Measurements from ENCODE around the gene TRIM3.

The TRIM3 gene

DNA sequence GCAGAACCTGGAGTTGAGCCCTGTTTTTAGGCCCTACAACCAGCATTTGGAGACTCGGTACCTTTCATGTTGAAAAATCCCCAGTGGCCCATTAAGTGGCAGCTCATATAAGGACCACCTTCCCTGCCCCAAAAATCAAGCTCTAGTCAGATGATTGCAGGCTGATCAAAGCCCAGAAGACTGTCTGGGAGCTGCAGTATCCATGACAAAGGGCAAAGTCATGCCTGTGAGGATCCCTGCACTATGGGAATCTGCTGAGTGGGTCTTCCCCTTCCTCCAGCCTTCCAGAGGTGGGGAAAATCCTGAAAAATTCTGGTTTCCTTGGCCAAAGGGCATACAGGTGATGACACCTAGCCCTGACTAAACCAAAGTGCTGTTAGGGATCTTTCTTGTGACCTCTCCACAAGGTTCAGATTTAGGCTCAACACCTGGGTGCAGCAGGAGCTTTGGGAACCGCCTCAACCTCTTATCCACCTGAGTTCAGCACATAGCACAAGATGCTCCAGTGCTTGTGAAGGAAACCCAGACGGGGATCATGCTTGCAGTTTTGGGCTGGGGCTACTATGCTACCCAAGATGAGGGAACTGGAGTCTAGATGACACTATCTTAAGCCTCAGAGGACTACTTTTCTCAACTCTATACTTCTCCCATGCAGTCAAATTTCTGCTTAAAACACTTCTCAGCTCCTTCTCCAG, 1.2 kb upstream of the TRIM3 start:
- H3K27ac Mint-ChIP-seq (ENCODE audit: low read depth), result peak overlapping the region; percentile 3

DNA sequence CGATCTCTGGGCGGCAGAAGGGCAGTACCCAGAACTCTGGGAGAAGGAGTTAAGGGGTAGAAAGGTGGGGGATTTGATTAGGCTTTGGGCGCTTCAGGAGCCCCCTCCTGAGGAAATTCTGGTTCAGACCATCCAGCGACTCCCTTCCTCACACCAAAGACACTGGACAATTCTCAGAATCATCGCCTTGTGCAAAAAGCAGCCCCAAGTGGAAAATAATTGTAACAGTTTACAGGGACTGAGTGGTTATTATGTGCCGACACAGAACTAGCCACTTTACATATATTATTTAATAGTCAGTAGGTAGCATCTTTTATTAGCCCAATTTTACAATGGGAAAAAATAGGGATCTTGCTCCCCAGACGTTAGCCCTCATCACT, 662 bp upstream of the TRIM3 start:
- no peaks in the 10 kb centered on the region for H3K9me3 Mint-ChIP-seq

More for the DNA sequence above, 1.2 kb upstream of the TRIM3 start:
- Mint-ChIP-seq H3K4me1 (peaks cover 30% of the 10 kb centered on the region), H3K9me3 (no peaks in the 10 kb centered on the region), H3K27me3 (no peaks in the 10 kb centered on the region), H3K4me3 (peak overlapping the region; percentile 85), H3K36me3 (ENCODE audit: insufficient read depth) (peaks cover 23% of the 10 kb centered on the region)
- no peak for DNase-seq (ENCODE audit: low spot score in 2 of 2)
- no peak for ATAC-seq (replicated peaks; ENCODE audit: extremely low read depth, poor library complexity, severe bottlenecking)

DNA sequence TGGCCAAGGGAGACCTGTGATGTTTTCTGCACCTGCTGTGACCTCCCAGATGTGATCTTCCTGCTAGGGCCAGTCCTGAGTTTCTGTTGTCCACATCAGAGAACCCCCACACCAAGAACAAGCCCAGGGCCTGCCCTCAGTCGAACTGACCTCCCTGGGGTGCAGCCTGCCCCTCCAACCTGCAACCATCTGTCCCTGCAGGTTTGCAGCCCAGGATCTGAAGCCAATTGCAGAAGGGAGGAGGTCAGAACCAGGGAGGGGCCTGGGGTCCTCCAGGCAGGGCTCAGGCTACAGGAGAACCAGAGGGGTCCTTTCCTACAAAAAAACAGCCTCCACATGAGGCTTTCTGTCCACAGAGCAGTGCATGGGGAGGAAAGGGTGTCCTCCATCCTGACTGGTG, 807 bp downstream of the TRIM3 start:
- Mint-ChIP-seq H3K27ac (ENCODE audit: low read depth) (no peak overlapping the region), H3K36me3 (ENCODE audit: insufficient read depth) (peaks cover 18% of the 10 kb centered on the region), H3K4me3 (peak overlapping the region; percentile 85), H3K4me1 (peaks cover 16% of the 10 kb centered on the region), H3K27me3 (no peaks in the 10 kb centered on the region), H3K9me3 (no peaks in the 10 kb centered on the region)
- ATAC-seq (replicated peaks; ENCODE audit: extremely low read depth, poor library complexity, severe bottlenecking) (peak; percentile 6), DNase-seq (ENCODE audit: low spot score in 2 of 2) (no peak)

More for the DNA sequence above, 662 bp upstream of the TRIM3 start:
- Mint-ChIP-seq H3K4me3 (peak overlapping the region; percentile 85), H3K4me1 (peaks cover 25% of the 10 kb centered on the region), H3K27ac (ENCODE audit: low read depth) (peak overlapping the region; percentile 77), H3K36me3 (ENCODE audit: insufficient read depth) (peaks cover 23% of the 10 kb centered on the region), H3K27me3 (no peaks in the 10 kb centered on the region)
- DNase-seq (ENCODE audit: low spot score in 2 of 2) (no peak), ATAC-seq (replicated peaks; ENCODE audit: extremely low read depth, poor library complexity, severe bottlenecking) (no peak)

DNA sequence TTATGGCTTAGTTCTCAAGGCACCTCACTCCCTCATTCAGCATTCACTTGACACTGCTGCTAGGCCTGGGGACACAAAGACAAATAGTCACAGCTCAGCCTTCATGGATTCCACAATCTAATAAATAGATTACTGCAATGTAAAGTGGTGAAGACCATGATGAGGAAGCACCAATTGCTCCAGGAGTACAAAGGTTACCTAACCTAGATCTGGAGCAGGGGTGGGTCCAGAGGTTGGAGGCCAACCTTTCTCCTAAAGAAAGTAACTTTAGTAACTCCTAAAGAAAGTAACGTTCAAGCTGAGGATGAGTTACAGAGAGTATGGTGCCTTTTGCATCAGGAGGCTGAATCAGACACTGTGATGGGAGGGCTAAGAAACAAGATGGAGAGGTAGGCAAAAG, 4.1 kb downstream of the TRIM3 start:
- Mint-ChIP-seq H3K27ac (ENCODE audit: low read depth) (no peak overlapping the region), H3K27me3 (no peaks in the 10 kb centered on the region), H3K9me3 (no peaks in the 10 kb centered on the region), H3K4me1 (peaks cover 20% of the 10 kb centered on the region), H3K36me3 (ENCODE audit: insufficient read depth) (peaks cover 11% of the 10 kb centered on the region), H3K4me3 (no peak overlapping the region)
- ATAC-seq (replicated peaks; ENCODE audit: extremely low read depth, poor library complexity, severe bottlenecking) (no peak), DNase-seq (ENCODE audit: low spot score in 2 of 2) (no peak)

DNA sequence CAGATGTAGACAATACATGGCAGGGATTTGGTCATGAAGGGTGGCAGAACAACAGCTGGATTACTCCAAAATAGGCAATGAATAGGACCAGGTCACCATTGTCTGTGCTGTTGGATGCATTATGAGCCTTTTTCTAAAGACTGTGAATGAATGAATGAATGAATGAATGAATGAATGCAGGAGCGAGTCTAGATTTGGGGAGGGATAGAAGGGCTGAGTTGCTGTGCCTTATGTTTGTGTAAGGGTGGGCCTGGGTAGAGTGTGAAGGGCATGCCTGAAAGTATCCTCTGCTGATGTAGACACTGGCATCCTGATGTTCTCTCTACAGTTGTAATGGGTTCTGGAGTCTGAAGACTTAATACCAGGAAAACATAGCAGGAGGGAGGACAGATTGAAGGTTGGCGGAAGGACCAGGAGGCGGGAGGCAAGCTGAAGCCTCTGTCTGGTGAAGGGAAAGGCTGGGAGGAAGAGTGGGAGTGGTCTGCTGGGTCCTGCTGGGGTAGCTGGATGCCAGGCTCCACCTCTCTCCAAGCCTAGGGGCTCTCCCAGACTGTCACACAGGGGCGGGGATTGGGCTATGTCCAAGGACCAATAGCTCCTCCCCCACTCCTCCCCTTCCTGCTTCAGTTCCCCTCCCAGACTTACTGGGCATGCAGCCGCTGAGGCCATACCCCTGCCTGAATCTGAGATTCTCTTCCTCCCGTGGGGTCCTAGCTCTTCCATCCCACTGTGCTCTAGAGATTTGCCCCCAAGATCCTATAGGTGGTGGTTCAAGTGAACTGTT, 4.8 kb downstream of the TRIM3 start:
- H3K36me3 Mint-ChIP-seq (ENCODE audit: insufficient read depth), result peaks cover 6% of the 10 kb centered on the region
- no peak for ATAC-seq (replicated peaks; ENCODE audit: extremely low read depth, poor library complexity, severe bottlenecking)
- no peak overlapping the region for H3K4me3 Mint-ChIP-seq
- no peaks in the 10 kb centered on the region for H3K27me3 Mint-ChIP-seq
- no peak overlapping the region for H3K27ac Mint-ChIP-seq (ENCODE audit: low read depth)
- DNase-seq (ENCODE audit: low spot score in 2 of 2), result no peak
- no peaks in the 10 kb centered on the region for H3K9me3 Mint-ChIP-seq
- H3K4me1 Mint-ChIP-seq, result peaks cover 20% of the 10 kb centered on the region

DNA sequence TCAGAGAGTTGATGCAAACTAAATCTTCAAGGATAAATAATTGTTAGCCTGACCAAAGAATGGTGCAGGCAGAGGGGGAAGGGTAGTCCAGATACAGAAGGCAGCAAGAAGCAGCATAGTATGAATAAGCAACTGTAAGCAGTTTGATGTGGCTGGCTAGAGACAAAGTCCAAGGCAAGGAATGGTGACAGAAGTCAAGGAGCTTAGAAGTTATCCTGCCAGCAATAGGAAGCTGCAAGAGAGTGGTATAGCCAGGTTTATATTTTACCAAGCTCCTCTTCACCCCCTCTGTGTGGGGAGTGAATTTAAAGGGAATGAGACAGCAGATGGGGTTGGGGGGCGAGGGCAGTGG, 14.7 kb downstream of the TRIM3 start:
- no peak for DNase-seq (ENCODE audit: low spot score in 2 of 2)
- Mint-ChIP-seq H3K27ac (ENCODE audit: low read depth) (no peak overlapping the region), H3K4me1 (no peaks in the 10 kb centered on the region), H3K36me3 (ENCODE audit: insufficient read depth) (peaks cover 14% of the 10 kb centered on the region), H3K27me3 (no peaks in the 10 kb centered on the region), H3K9me3 (no peaks in the 10 kb centered on the region), H3K4me3 (no peak overlapping the region)
- no peak for ATAC-seq (replicated peaks; ENCODE audit: extremely low read depth, poor library complexity, severe bottlenecking)

DNA sequence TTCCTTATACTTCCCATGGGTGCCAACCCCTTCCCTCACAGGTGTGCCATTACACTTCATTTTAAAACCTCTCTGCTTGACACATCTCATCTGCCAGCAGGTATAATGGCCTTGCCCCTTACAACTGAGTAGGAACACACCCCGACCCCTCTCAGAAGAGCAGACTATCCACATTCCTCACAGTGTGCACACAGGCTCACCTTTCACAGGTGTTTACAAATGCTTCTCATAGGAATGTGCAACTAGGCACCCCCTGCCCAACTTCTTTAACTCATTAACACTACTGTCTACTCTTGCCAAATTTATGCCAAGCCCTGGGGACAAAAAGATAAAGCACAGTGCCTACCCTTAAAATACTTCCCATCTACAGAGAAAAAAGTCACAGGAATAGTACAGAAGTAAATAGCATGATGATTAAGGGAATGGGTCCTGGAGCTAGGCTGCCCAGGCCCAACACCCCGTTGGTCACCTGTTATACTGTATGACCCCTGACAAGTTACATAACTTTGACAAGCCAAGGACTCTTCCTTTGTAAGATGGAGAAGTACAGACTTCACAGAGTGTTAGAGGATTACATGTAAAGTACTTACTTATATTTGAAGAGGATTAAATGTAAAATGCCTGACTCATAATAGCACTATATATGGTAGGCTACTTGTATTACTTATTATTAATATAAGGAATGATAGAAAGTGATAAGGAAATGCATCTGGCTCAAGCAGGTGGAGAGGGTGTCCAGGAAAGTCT, 15.2 kb downstream of the TRIM3 start:
- ATAC-seq (replicated peaks; ENCODE audit: extremely low read depth, poor library complexity, severe bottlenecking) (no peak), DNase-seq (ENCODE audit: low spot score in 2 of 2) (no peak)
- Mint-ChIP-seq H3K36me3 (ENCODE audit: insufficient read depth) (peaks cover 14% of the 10 kb centered on the region), H3K9me3 (no peaks in the 10 kb centered on the region), H3K4me3 (no peak overlapping the region), H3K4me1 (no peaks in the 10 kb centered on the region), H3K27ac (ENCODE audit: low read depth) (no peak overlapping the region), H3K27me3 (no peaks in the 10 kb centered on the region)

DNA sequence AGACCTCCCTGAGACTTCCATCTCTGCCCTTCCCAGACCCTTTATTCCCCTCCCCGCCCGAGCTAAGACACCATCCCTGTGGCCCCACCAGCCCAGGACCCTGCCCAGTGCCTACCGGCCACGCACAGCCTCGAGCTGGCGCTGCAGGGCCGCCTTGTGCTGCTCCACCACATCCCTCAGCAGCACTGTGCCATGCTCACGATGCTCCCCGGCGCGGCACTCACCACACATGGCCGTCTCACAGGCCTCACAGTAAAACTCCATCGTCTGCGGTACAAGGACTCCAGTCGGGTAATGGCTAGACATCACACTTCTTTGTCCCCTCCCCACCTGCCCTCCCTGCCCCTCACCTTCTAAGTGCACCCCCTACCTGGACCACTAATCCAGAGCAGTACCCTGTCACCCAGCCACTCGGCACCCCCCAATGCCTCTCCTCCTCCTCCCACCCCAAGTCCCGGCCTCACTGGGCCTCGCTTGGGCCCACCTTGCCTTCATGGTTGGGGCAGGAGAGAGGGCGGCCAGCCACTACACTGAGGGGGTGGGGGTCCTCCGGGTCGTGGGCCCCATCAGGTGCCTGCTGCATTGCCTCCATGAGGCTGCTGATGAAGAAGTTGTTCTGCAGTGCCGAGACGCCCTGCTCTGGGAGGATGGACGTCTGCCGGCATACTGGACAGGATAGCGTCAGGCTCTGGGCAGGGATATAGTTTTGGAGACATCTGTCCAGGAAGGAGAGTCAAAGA, 16.0 kb downstream of the TRIM3 start:
- H3K27ac Mint-ChIP-seq (ENCODE audit: low read depth), result no peak overlapping the region

DNA sequence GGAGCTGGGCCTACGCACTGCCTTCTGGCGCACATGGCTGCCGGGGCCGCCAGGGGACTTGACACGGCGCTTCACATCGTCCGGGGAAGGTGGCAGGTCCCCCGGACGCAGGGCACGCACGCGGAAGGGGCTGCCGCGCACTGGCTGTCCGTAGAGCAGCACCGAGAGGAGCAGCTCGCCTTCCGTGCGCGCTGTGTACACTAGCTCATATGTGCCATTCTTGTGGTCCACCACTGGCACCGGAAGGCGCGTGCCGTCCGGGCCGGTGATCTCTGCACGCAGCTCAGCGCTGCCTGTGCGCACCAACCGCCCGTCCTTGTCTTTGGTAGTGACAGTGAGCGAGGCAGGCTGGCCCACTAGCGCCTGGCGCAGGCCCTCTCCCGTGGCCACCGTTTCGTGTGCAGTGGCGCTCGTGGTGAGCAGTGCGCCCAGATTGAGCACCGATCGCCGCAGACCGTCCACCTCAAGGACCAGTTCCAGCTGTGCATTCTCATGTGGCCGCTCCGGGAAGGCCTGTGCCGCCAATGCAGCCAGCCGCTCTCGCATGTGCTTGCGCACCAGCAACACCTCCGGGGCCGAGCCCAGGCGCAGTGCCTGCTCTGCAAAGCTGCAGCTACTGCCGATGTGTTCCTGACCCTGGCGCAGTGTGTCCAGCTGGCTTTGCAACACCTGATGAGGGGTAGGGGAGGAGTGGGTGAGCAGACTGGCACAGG, 17.2 kb downstream of the TRIM3 start:
- peaks cover 11% of the 10 kb centered on the region for H3K36me3 Mint-ChIP-seq (ENCODE audit: insufficient read depth)
- no peaks in the 10 kb centered on the region for H3K4me1 Mint-ChIP-seq
- DNase-seq (ENCODE audit: low spot score in 2 of 2) (no peak), ATAC-seq (replicated peaks; ENCODE audit: extremely low read depth, poor library complexity, severe bottlenecking) (no peak)
- H3K4me3 Mint-ChIP-seq, result no peak overlapping the region
- H3K9me3 Mint-ChIP-seq, result no peaks in the 10 kb centered on the region
- H3K27ac Mint-ChIP-seq (ENCODE audit: low read depth), result no peak overlapping the region
- H3K27me3 Mint-ChIP-seq, result no peaks in the 10 kb centered on the region

More for the DNA sequence above, 16.0 kb downstream of the TRIM3 start:
- ATAC-seq (replicated peaks; ENCODE audit: extremely low read depth, poor library complexity, severe bottlenecking), result no peak
- H3K9me3 Mint-ChIP-seq, result no peaks in the 10 kb centered on the region
- H3K36me3 Mint-ChIP-seq (ENCODE audit: insufficient read depth), result peaks cover 11% of the 10 kb centered on the region
- H3K27me3 Mint-ChIP-seq, result no peaks in the 10 kb centered on the region
- H3K4me1 Mint-ChIP-seq, result no peaks in the 10 kb centered on the region
- no peak for DNase-seq (ENCODE audit: low spot score in 2 of 2)
- no peak overlapping the region for H3K4me3 Mint-ChIP-seq

DNA sequence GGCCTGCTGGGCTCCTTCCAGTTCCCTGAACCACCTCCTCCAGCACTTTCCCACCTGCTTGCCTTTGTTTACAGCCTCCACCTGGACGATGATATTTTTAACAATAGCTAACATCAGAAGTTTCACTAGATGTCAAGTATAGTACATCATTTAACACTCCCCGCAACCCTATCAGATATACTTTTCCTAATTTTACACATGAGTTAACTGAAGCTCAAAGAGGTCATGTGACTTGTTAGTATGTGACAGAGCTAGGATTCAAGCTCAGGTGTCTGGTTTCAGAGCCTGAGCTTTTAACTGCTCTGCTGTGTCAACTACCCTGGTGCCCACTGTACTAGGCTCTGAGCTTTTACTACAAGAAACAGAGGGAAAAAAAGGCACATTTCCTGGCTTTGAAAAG, 18.7 kb downstream of the TRIM3 start:
- no peaks in the 10 kb centered on the region for H3K4me1 Mint-ChIP-seq
- H3K27ac Mint-ChIP-seq (ENCODE audit: low read depth), result no peak overlapping the region
- peaks cover 11% of the 10 kb centered on the region for H3K36me3 Mint-ChIP-seq (ENCODE audit: insufficient read depth)
- no peaks in the 10 kb centered on the region for H3K27me3 Mint-ChIP-seq
- ATAC-seq (replicated peaks; ENCODE audit: extremely low read depth, poor library complexity, severe bottlenecking) (no peak), DNase-seq (ENCODE audit: low spot score in 2 of 2) (no peak)
- no peak overlapping the region for H3K4me3 Mint-ChIP-seq
- no peaks in the 10 kb centered on the region for H3K9me3 Mint-ChIP-seq

DNA sequence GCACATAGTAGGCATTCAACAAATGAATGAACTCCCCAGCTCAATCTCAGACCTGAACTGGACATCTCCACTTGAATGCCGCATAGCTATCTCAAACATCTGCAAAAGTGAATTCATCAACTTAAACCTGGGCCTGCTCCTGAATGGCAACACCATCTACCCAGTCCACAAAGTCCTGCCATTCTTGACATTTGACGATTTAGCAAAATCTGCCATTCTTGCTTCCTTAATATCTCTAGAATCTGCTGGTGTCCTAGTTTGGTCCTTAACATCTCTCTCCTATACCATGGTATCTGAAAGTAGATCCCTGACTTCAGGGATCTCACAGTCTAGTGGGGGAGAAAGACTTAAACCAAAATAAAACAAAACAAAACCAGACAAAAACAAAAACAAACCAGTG, 20.6 kb downstream of the TRIM3 start:
- no peak overlapping the region for H3K27ac Mint-ChIP-seq (ENCODE audit: low read depth)
- ATAC-seq (replicated peaks; ENCODE audit: extremely low read depth, poor library complexity, severe bottlenecking), result no peak
- no peaks in the 10 kb centered on the region for H3K9me3 Mint-ChIP-seq
- no peak for DNase-seq (ENCODE audit: low spot score in 2 of 2)
- no peak overlapping the region for H3K4me3 Mint-ChIP-seq
- peaks cover 13% of the 10 kb centered on the region for H3K36me3 Mint-ChIP-seq (ENCODE audit: insufficient read depth)
- no peaks in the 10 kb centered on the region for H3K27me3 Mint-ChIP-seq
- no peaks in the 10 kb centered on the region for H3K4me1 Mint-ChIP-seq

DNA sequence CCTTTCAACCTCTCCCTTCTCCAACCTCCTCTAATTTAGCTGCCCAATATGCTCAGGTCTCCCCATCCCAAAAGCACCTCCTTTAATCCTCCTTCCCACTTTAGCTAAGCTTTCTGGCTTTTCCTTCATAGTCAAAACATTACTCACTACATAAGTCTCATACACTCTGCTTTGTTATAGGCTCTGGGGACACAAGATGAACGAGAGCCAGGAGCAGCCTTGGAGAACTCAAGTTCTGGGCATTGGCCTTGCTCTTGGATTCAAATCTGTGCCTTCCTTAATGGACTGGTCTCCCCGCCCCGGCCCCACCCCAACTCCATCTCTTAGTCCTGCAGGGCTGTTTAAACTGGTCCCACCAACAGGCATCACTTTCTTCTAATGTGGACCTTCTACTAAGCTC, 21.5 kb downstream of the TRIM3 start:
- Mint-ChIP-seq H3K9me3 (no peaks in the 10 kb centered on the region), H3K4me3 (no peak overlapping the region), H3K36me3 (ENCODE audit: insufficient read depth) (peaks cover 11% of the 10 kb centered on the region), H3K27me3 (no peaks in the 10 kb centered on the region), H3K4me1 (no peaks in the 10 kb centered on the region), H3K27ac (ENCODE audit: low read depth) (no peak overlapping the region)
- no peak for ATAC-seq (replicated peaks; ENCODE audit: extremely low read depth, poor library complexity, severe bottlenecking)
- no peak for DNase-seq (ENCODE audit: low spot score in 2 of 2)
